ENCODE results near the gene EHMT1.
"Not testable (repeated sequence)": the region's sequence is repeated elsewhere in the genome, so short reads cannot be mapped to it uniquely, and the experiment has no call there.

Gene EHMT1

DNA sequence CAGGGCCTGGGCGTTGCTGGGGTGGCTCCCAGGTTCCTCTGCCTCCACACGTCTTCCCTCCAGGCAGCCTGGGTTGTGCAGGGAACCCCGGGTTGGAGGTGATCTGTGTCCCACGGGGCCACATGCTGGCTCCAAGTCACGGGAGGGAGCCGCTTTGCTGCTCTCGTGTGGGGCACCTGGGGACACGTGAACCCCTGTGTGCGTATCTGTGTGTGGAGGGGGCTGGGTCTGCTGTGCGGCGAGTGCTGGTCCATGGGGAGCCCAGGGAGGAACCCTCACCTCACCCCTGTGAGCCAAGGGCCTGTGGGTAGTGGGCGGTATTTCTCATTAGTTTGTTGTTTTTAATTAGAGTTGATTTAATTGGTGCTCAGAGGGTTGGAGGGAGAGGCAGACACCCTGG lies 266.3 kb downstream of the EHMT1 start:
- not testable (repeated sequence) for DNase-seq; H3K79me2 ChIP-seq (ENCODE audit: low read length)

More for the DNA sequence above, 266.3 kb downstream of the EHMT1 start:
- H2AFZ ChIP-seq (ENCODE audit: low read length); H3K36me3 ChIP-seq (replicated peaks; ENCODE audit: insufficient read depth, low read length); H3K27ac ChIP-seq (ENCODE audit: low read length); H3K4me2 ChIP-seq (ENCODE audit: low read depth, low read length); H3K9me3 ChIP-seq (replicated peaks; ENCODE audit: insufficient read depth, low read length); H4K20me1 ChIP-seq (ENCODE audit: insufficient read depth, low read length); H3K9ac ChIP-seq (ENCODE audit: low read length); H3K27me3 ChIP-seq (replicated peaks; ENCODE audit: insufficient read depth, low read length); H3K4me1 ChIP-seq (ENCODE audit: low read length); H3K4me3 ChIP-seq (ENCODE audit: low read length); H3K9me2 ChIP-seq (replicated peaks; ENCODE audit: insufficient read depth, low read length); H3F3A ChIP-seq (ENCODE audit: insufficient read depth, low read length): not testable (repeated sequence)

Measured in MM.1S (cell line).